Measurements from ENCODE around the gene KIAA0232.
"Not testable (repeated sequence)": the region's sequence is repeated elsewhere in the genome, so short reads cannot be mapped to it uniquely, and the experiment has no call there.

Gene KIAA0232

GRCh38 chr4:6751611-6752485 lies 30.7 kb upstream of the KIAA0232 start:
- TF ChIP-seq, protein P1, sequence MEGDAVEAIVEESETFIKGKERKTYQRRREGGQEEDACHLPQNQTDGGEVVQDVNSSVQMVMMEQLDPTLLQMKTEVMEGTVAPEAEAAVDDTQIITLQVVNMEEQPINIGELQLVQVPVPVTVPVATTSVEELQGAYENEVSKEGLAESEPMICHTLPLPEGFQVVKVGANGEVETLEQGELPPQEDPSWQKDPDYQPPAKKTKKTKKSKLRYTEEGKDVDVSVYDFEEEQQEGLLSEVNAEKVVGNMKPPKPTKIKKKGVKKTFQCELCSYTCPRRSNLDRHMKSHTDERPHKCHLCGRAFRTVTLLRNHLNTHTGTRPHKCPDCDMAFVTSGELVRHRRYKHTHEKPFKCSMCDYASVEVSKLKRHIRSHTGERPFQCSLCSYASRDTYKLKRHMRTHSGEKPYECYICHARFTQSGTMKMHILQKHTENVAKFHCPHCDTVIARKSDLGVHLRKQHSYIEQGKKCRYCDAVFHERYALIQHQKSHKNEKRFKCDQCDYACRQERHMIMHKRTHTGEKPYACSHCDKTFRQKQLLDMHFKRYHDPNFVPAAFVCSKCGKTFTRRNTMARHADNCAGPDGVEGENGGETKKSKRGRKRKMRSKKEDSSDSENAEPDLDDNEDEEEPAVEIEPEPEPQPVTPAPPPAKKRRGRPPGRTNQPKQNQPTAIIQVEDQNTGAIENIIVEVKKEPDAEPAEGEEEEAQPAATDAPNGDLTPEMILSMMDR (IDR thresholded peaks at IDR 0.05; ENCODE audit: insufficient read depth, low read depth, low read length, missing control alignments): no peak
- DNase-seq (ENCODE audit: low read depth): no peak
- no peak overlapping the region for H3K4me3 ChIP-seq (ENCODE audit: low read length)

DNA sequence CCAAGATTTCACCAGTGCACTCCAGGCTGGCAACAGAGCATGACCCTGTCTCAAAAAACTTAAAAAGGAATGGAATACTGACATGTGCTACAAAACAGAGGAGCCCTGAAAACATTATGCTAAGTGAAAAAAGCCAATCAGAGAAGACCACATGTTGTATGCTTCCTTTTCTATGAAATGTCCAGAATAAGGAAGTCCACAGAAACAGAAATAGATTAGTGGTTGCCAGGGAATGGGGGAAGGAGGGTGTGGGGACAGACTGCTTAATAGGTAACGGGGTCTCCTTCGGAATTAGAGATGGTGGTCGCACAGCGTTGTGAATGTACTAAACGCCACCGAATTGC lies 30.1 kb upstream of the KIAA0232 start:
- H3K4me3 ChIP-seq (ENCODE audit: low read length): no peak overlapping the region
- no peak for DNase-seq (ENCODE audit: low read depth)
- TF ChIP-seq, protein P1 (IDR thresholded peaks at IDR 0.05; ENCODE audit: insufficient read depth, low read depth, low read length, missing control alignments): no peak

DNA sequence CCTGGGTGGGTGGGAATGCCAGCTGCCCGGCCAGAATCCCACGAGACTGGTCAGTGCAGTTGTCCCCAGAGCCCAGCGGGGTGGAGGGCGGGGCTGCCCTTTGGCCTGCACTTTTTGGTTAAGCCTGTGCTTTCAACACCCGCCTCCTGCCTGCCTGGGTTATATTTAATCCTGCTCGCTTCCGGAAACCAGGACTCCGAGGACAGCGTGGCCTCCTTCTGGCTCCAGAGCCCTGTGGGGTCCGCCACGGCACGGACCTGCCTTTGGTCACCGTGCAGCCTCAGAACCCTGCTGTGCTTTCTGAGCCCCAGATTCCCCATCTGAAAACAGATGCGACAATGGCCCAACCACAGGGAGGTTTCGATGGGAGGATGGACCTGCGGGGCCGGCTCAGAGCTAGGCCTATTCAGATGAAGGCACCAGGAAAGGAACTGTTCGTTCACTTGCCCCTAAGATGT lies 29.4 kb upstream of the KIAA0232 start:
- TF ChIP-seq, protein P1 (IDR thresholded peaks at IDR 0.05; ENCODE audit: insufficient read depth, low read depth, low read length, missing control alignments): no peak
- H3K4me3 ChIP-seq (ENCODE audit: low read length): no peak overlapping the region
- no peak for DNase-seq (ENCODE audit: low read depth)

DNA sequence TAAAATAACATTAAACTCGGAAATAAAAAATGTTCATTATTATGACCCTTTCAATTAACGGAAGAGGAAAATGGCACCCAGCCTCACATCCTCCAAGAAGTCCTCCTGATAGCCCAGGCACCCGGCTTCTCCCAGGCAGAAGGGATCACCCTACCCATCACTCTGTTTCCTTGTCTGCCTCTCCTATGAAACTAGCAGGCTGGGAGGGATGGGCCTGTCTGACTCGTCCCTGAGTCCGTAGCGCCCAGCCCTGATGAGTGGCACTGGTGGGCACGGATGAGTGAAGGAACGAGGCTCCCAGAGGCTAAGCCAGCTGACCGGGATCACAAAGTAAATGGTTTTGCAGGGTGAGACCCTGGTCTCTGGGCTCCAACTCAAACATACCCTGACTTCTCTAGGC lies 28.6 kb upstream of the KIAA0232 start:
- peak; percentile 51 for DNase-seq (ENCODE audit: low read depth)
- TF ChIP-seq, protein P1 (IDR thresholded peaks at IDR 0.05; ENCODE audit: insufficient read depth, low read depth, low read length, missing control alignments): no peak
- H3K4me3 ChIP-seq (ENCODE audit: low read length): no peak overlapping the region

DNA sequence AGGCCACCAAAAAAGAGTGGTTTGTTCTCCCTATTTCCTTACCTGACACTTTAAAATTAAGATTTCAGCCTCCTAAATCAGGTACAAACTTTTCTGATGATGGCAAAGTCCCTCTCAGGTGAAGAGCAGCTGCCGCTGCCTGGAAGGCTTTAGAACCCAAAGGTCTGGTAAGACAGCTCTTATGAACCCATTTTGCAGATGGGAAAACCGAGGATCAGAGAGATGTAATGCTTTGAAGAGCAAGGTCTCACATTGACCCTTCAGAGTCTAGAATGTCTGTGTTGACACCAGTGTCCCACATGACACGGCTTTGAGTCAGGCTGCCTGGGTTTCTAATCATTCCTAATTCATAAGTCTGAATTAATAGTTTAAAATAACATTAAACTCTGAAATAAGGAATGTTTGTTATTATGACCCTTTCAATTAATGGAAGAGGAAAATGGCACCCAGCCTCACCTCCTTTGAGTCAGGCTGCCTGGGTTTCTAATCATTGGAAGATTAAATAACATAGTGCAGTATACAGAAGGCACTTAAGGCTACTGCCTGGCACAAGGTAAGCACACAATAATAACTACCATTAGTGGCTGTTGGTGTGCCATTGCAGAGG lies 27.9 kb upstream of the KIAA0232 start:
- TF ChIP-seq, protein P1 (IDR thresholded peaks at IDR 0.05; ENCODE audit: insufficient read depth, low read depth, low read length, missing control alignments): no peak
- H3K4me3 ChIP-seq (ENCODE audit: low read length): no peak overlapping the region
- no peak for DNase-seq (ENCODE audit: low read depth)

DNA sequence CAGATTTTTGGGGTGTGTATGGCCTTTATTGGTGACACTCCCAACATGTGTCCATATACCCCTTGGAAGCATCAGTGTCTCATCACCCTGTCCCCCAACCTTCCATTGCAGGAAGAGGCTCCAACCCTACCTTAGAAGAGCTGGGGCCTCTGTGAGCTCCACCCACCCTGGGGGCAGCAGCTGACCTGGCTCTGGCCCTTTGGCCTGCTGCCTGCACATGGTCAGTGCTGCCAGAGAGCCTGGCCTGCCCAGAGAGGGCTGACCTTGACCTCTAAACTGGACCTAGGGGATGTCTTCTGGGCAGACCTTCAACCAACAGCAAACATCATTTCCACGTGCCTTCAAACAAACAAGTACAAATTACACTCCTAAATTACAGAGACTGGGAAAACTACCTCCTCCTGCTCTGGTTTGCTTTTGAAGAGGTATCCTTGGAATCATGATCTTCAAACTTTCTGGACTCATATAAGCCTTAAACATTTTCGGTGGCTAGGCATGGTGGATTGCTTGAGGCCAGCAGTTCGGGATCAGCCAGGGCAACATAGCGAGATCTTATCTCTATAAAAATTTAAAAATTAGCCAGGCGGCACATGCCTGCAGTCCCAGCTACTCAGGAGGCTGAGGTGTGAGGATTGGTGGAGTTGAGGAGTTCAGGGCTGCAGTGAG lies 27.3 kb upstream of the KIAA0232 start:
- H3K4me3 ChIP-seq (ENCODE audit: low read length): no peak overlapping the region
- no peak for DNase-seq (ENCODE audit: low read depth)
- TF ChIP-seq, protein P1 (IDR thresholded peaks at IDR 0.05; ENCODE audit: insufficient read depth, low read depth, low read length, missing control alignments): no peak

DNA sequence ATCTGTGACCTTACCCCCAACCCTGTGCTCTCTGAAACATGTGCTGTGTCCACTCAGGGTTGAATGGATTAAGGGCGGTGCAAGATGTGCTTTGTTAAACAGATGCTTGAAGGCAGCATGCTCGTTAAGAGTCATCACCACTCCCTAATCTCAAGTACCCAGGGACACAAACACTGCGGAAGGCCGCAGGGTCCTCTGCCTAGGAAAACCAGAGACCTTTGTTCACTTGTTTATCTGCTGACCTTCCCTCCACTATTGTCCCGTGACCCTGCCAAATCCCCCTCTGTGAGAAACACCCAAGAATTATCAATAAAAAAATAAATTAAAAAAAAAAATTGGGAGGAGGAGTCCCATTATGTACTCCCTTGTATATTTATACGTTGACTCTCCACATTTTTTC lies 26.2 kb upstream of the KIAA0232 start:
- not testable (repeated sequence) for DNase-seq (ENCODE audit: low read depth); H3K4me3 ChIP-seq (ENCODE audit: low read length)

Measured in epithelial cell of esophagus (primary cell).